Tibial artery (tissue), 4 donors: Measurements from ENCODE around the gene ADAMTS2.

ENCODE experiments used
- DNase-seq, 2 donors: peaks; one replicate each; pipeline ENCODE4 v3.0.0-alpha.2; 2019
- H3K27ac ChIP-seq, 2 donors: fragments of 200-600 bp; sonication (generic) in 1 of 2; 1 replicate in 1 of 2; 2 replicates in 1 of 2; pipeline ENCODE4 v1.5.1; 2018 to 2019; ENCODE audit warnings: mild to moderate bottlenecking in 1 of 2
- H3K27me3 ChIP-seq, 2 donors: fragments of 200-600 bp; sonication (generic) in 1 of 2; one replicate each; pipeline versions ENCODE4 v1.5.1 to v1.6.0; 2016 to 2019
- H3K36me3 ChIP-seq, 3 donors: fragments of 200-600 bp; sonication (generic) in 2 of 3; one replicate each; pipeline ENCODE4 v1.5.1; 2016 to 2019; ENCODE audit warnings: mild to moderate bottlenecking in 2 of 3
- H3K4me1 ChIP-seq, 4 donors: fragments of 200-600 bp; sonication (generic) in 2 of 4; 1 replicate in 3 of 4; 2 replicates in 1 of 4; pipeline ENCODE4 v1.5.1; 2016 to 2019
- H3K4me3 ChIP-seq, 2 donors: fragments of 200-600 bp; sonication (generic) in 1 of 2; 1 replicate in 1 of 2; 2 replicates in 1 of 2; pipeline ENCODE4 v1.5.1; 2018 to 2019; ENCODE audit warnings: mild to moderate bottlenecking in 2 of 2
- H3K9me3 ChIP-seq, 3 donors: fragments of 200-600 bp; sonication (generic) in 1 of 3; one replicate each; pipeline ENCODE4 v1.5.1; 2016 to 2019
- intact Hi-C: fragments of 100-400 bp; cut with DNase I; formaldehyde crosslinking; loops from one replicate; pipeline ENCODE4 v1.15.0; 2023; ENCODE audit warnings: low total_unique reads
- TF ChIP-seq, protein P1 (sequence below), 2 experiments: fragments of 200-600 bp in 1 of 2; fragments of 450-650 bp in 1 of 2; IDR thresholded peaks; one replicate each; pipeline ENCODE4 v1.5.1; 2017 to 2019; ENCODE audit warnings: antibody characterized with exemption in 2 of 2, mild to moderate bottlenecking in 1 of 2, moderate library complexity in 1 of 2

Gene ADAMTS2

DNA sequence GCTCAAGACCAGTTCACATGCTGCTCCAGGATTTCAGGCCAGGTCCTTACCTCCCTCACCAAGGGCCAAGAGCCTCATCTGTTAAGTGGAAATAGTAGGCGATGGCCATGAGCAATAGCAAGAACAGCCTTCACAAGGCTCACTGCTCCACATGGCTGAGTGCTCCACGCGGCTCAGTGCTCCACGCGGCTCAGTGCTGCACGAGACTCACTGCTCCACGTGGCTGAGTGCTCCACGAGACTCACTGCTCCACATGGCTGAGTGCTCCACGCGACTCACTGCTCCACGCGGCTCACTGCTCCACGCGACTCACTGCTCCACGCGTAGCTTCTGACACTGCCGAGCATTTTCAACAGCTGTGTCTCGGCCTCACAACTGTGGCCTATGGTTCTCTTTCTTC is 36.4 kb upstream of the ADAMTS2 start:
- H3K27me3 ChIP-seq: peaks cover 0 to 3% of the 10 kb centered on the region in 2 donors
- H3K9me3 ChIP-seq: no peaks in the 10 kb centered on the region
- no peak overlapping the region for H3K4me3 ChIP-seq
- H3K27ac ChIP-seq: no peak overlapping the region
- intact Hi-C loops: no loop called here
- no peaks in the 10 kb centered on the region for H3K36me3 ChIP-seq
- no peaks in the 10 kb centered on the region for H3K4me1 ChIP-seq
- TF ChIP-seq, protein P1, sequence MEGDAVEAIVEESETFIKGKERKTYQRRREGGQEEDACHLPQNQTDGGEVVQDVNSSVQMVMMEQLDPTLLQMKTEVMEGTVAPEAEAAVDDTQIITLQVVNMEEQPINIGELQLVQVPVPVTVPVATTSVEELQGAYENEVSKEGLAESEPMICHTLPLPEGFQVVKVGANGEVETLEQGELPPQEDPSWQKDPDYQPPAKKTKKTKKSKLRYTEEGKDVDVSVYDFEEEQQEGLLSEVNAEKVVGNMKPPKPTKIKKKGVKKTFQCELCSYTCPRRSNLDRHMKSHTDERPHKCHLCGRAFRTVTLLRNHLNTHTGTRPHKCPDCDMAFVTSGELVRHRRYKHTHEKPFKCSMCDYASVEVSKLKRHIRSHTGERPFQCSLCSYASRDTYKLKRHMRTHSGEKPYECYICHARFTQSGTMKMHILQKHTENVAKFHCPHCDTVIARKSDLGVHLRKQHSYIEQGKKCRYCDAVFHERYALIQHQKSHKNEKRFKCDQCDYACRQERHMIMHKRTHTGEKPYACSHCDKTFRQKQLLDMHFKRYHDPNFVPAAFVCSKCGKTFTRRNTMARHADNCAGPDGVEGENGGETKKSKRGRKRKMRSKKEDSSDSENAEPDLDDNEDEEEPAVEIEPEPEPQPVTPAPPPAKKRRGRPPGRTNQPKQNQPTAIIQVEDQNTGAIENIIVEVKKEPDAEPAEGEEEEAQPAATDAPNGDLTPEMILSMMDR (IDR thresholded peaks at IDR 0.05): no peak
- DNase-seq: no peak

DNA sequence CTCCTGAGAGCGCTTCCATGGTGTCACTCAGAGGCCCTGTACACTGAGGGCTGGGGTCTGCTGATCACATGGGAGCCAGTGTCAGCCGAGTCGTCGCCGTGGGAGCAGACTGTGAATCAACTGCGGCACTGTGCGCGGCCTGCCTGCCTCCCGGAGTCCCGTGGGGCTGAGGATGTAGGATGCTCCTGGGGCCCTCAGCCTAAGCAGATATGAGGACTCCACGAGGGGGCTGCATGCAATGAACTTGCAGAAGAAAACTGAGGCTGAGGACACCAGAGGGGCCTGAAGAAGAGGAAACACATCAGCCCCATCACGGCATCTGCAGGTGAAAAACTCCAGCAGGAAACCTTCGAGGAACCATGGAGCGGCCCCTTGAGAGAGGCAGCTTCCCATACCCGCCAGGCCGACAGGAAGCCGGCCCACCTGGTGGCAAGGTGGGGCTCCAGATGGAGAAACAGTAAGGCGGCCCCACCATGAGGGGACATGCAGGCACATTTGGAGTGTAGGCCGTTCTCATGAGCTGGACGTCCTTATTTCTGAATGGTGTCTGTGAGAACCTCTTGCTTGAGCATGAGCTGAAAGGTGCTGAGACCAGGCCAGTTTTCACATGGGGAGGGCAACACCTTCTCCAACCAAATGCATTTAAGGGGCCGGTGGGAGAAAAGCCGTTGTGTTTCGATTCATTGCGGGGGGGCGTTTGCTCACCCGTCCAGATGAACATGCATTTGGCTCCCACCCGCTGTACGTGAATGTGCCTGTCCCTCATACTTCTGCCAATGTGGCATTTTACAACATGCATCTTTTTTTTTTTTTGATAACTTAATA is 35.2 kb upstream of the ADAMTS2 start:
- intact Hi-C loops: no loop called here
- Histone ChIP-seq H3K9me3 (no peaks in the 10 kb centered on the region), H3K4me1 (no peaks in the 10 kb centered on the region), H3K4me3 (no peak overlapping the region), H3K27me3 (peaks cover 0 to 3% of the 10 kb centered on the region in 2 donors), H3K27ac (no peak overlapping the region), H3K36me3 (no peaks in the 10 kb centered on the region)
- DNase-seq: no peak
- TF ChIP-seq, protein P1 (IDR thresholded peaks at IDR 0.05): no peak

DNA sequence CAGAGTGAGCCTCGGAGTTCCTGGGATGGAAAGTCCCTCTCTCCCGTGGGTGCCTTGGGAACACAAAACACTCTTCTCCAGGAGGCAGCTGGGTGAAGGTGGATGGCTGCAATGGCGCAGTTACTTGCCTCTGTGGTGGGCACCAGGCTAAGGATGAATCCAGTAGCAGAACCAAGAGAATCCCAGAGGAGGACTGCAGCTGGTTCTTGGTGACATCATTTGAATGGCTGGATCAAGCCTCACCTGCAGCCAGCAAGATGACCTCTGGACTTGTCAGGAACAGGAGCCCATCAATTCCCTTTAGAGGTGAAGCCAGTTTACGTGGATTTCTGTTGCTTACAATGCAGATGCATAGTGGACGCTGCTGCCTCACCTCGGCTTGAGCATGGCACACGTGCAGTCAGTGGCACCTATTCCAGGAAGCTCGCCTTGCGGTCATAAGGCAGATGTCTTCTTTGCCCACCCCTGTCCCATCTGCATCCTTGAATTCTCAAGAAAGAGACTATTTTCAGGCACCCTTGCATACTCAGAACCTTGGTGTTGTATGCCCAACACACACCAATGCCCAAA is 34.1 kb upstream of the ADAMTS2 start:
- Histone ChIP-seq H3K36me3 (no peaks in the 10 kb centered on the region), H3K9me3 (no peaks in the 10 kb centered on the region), H3K27ac (no peak overlapping the region), H3K4me1 (no peaks in the 10 kb centered on the region), H3K27me3 (no peaks in the 10 kb centered on the region), H3K4me3 (no peak overlapping the region)
- TF ChIP-seq, protein P1 (IDR thresholded peaks at IDR 0.05): no peak
- DNase-seq: no peak
- intact Hi-C loops: no loop called here

DNA sequence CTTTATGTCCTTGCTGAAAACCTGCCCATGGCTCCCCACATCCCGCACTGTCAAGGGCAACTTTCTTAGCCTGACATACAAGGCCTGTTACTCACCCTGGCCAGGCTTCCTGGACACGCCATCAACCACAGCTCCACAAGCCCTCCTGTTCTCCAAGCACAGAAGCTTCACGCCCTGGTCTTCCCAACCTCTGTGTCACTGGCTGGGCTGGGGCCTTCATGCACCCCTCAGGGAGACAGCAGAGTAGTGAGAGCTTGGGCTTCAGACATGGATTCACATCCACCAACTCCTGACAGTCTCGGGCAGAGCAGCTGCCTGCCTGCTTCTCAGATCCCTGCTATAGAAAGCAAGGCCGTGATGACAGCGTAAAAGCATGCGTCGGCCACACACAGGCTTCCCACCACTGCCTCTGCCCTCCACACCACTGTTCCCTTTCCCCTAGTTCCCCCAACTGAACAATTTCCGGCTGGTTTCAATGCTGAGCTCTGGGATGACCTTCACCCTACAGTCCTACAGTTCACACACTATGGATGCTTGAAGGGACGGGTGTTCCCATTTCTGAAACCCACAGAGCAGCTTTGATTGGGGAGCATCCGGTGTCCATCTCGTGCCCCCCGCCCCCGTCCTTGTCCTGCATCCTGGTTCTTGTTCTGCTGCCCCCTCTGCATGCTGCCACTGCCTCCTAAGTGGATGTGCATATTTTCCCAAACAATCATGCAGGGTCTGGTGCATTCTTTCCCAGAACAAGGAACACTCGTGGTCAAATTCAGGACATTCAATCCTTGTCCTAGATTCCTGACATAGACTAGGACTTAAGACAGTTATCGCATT is 33.4 kb upstream of the ADAMTS2 start:
- H3K9me3 ChIP-seq: no peaks in the 10 kb centered on the region
- DNase-seq: no peak
- TF ChIP-seq, protein P1 (IDR thresholded peaks at IDR 0.05): no peak
- no peaks in the 10 kb centered on the region for H3K4me1 ChIP-seq
- intact Hi-C loops: no loop called here
- H3K36me3 ChIP-seq: no peaks in the 10 kb centered on the region
- H3K27ac ChIP-seq: no peak overlapping the region
- H3K4me3 ChIP-seq: no peak overlapping the region
- H3K27me3 ChIP-seq: no peaks in the 10 kb centered on the region

DNA sequence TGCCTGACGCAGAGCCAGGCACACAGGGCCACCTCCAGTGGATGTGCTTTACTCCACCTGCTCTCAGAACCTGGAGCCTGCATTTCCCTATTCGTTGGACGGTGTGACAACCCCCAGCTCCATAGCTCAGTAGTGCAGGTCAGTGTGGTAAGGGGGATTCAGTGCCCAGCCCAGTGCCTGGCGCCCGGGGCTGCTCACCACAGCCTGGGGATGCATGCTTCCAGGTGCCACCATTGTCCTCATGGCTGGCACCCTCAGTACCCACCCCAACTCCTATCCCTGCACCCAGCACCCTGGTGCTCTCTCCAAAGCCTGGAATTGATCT is 32.8 kb upstream of the ADAMTS2 start:
- intact Hi-C loops: no loop called here
- TF ChIP-seq, protein P1 (IDR thresholded peaks at IDR 0.05): no peak
- Histone ChIP-seq H3K9me3 (no peaks in the 10 kb centered on the region), H3K27me3 (peaks cover 0 to 3% of the 10 kb centered on the region in 2 donors), H3K36me3 (no peaks in the 10 kb centered on the region), H3K27ac (no peak overlapping the region), H3K4me1 (no peaks in the 10 kb centered on the region), H3K4me3 (no peak overlapping the region)
- DNase-seq: no peak
